Subcutaneous adipose tissue (tissue), 4 donors: Measurements from ENCODE around the gene ZBTB8B. TPM values are rescaled to one million over a fixed set of nuclear protein-coding genes. Genes with fewer than 3 reads are reported as not detected.

Source experiments
- CTCF ChIP-seq: fragments of 450-650 bp; IDR thresholded peaks from one replicate; pipeline ENCODE4 v1.5.1; 2016; ENCODE audit warnings: low read depth, mild to moderate bottlenecking, control low read depth, antibody characterized with exemption, moderate library complexity
- total RNA-seq, 4 donors: library from RNA; depleted of rRNA; stranded (reverse); fragments of >200 nt; gene quantifications; one replicate each; pipeline ENCODE4 v1.1.0, GENCODE V29; 2016

The ZBTB8B gene
- total RNA-seq, 4 donors from 2014 or later, result under 0.01 TPM; not detected in 3

GRCh38 chr1:32485554-32486255 lies 20.8 kb downstream of the ZBTB8B start:
- TF ChIP-seq CTCF, result no peak

GRCh38 chr1:32486463-32487113 lies 21.7 kb downstream of the ZBTB8B start:
- TF ChIP-seq CTCF, result no peak

- TF ChIP-seq CTCF, result no peak
Observed at GRCh38 chr1:32487182-32487581, 22.3 kb downstream of the ZBTB8B start.

GRCh38 chr1:32489774-32490454 lies 25.0 kb downstream of the ZBTB8B start:
- TF ChIP-seq CTCF, result no peak

GRCh38 chr1:32491386-32491785 lies 26.5 kb downstream of the ZBTB8B start:
- TF ChIP-seq CTCF, result no peak

GRCh38 chr1:32494196-32494595 lies 29.3 kb downstream of the ZBTB8B start:
- TF ChIP-seq CTCF, result no peak

GRCh38 chr1:32494711-32495337 lies 30.0 kb downstream of the ZBTB8B start:
- TF ChIP-seq CTCF, result no peak
